Tibial nerve (tissue), 4 donors: ENCODE results near the gene C17orf58. TPM values are rescaled to one million over a fixed set of nuclear protein-coding genes. Genes with fewer than 3 reads are reported as not detected.
A peak's percentile ranks its signal among the peaks of the same experiment; 100 is the strongest.

ENCODE experiments used
- DNase-seq, 2 donors: peaks; one replicate each; pipeline ENCODE4 v3.0.0-alpha.2; 2019; ENCODE audit warnings: low spot score in 2 of 2
- H3K27ac ChIP-seq, 4 donors: fragments of 200-600 bp; sonication (generic) in 3 of 4; one replicate each; pipeline ENCODE4 v1.5.1; 2017 to 2019; ENCODE audit warnings: mild to moderate bottlenecking in 1 of 4
- H3K27me3 ChIP-seq, 2 donors: fragments of 200-600 bp; sonication (generic) in 1 of 2; one replicate each; pipeline versions ENCODE4 v1.5.1 to v1.6.0; 2017 to 2019
- H3K36me3 ChIP-seq, 3 donors: fragments of 200-600 bp; sonication (generic); one replicate each; pipeline ENCODE4 v1.5.1; 2018 to 2019
- H3K4me1 ChIP-seq, 4 donors: fragments of 200-600 bp; sonication (generic) in 3 of 4; one replicate each; pipeline ENCODE4 v1.5.1; 2017 to 2019
- H3K4me3 ChIP-seq, 4 donors: fragments of 200-600 bp; sonication (generic) in 3 of 4; one replicate each; pipeline ENCODE4 v1.5.1; 2017 to 2019; ENCODE audit warnings: mild to moderate bottlenecking in 1 of 4, moderate library complexity in 1 of 4
- H3K9me3 ChIP-seq, 4 donors: fragments of 200-600 bp; sonication (generic) in 3 of 4; one replicate each; pipeline ENCODE4 v1.5.1; 2017 to 2019
- CTCF ChIP-seq, 5 experiments: fragments of 200-600 bp in 3 of 5; fragments of 450-650 bp in 2 of 5; sonication (generic) in 3 of 5; IDR thresholded peaks; one replicate each; pipeline ENCODE4 v1.5.1; 2016 to 2019; ENCODE audit warnings: antibody characterized with exemption in 5 of 5, mild to moderate bottlenecking in 3 of 5, moderate library complexity in 2 of 5
- EP300 ChIP-seq, 2 donors: sonication (generic); formaldehyde crosslinking; IDR thresholded peaks; one replicate each; pipeline ENCODE4 v1.6.1; 2017; ENCODE audit warnings: antibody characterized with exemption in 2 of 2, mild to moderate bottlenecking in 1 of 2
- POLR2A ChIP-seq, 2 donors: fragments of 450-650 bp; IDR thresholded peaks; one replicate each; pipeline ENCODE4 v1.6.1; 2017; ENCODE audit warnings: antibody characterized with exemption in 2 of 2, mild to moderate bottlenecking in 2 of 2, moderate library complexity in 2 of 2
- WGBS, 2 donors: methylation state at CpG; one replicate each; pipeline ENCODE4 v1.1.5; 2018; 5-methylcytosine and 5-hydroxymethylcytosine counted together
- small RNA-seq: library from RNA; depleted of rRNA; stranded (forward); fragments of <200 nt; gene quantifications from one replicate; pipeline ENCODE3, GENCODE V24; 2016
- total RNA-seq, 4 donors: library from RNA; depleted of rRNA; stranded (reverse); fragments of >200 nt; gene quantifications; one replicate each; pipeline ENCODE4 v1.1.0, GENCODE V29; 2016

Gene C17orf58
- total RNA-seq, 4 donors from 2014 or later = 2.3 to 10.7 (median 3.9) TPM

DNA sequence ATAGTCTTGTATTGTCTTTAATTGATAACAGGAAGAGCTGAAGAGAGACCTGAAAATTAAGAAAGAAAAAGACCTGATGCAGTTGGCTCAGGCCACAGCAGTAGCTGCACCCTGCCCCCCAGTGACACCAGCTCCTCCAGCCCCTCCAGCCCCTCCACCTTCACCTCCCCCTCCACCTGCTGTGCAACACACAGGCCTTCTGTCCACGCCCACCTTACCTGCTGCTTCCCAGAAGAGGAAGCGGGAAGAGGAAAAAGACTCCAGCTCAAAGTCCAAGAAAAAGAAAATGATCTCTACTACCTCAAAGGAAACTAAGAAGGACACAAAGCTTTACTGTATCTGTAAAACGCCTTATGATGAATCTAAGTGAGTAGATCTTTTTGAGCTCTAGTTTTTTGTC, 36.8 kb downstream of the C17orf58 start:
- Histone ChIP-seq H3K27me3 (no peaks in the 10 kb centered on the region), H3K36me3 (peaks cover 0 to 68% (median 4%) of the 10 kb centered on the region in 3 donors), H3K4me1 (no peaks in the 10 kb centered on the region), H3K4me3 (no peak overlapping the region), H3K27ac (no peak overlapping the region), H3K9me3 (no peaks in the 10 kb centered on the region)
- no peak for DNase-seq
- TF ChIP-seq POLR2A (IDR thresholded peaks at IDR 0.05) = no peak
- 82 to 83% methylated on average over 3 of the region's 3 CpGs for WGBS, 2 donors

GRCh38 chr17:67950945-67951344, 45.3 kb downstream of the C17orf58 start:
- peaks cover 0 to 99% (median 20%) of the 10 kb centered on the region in 3 donors for H3K36me3 ChIP-seq
- no peaks in the 10 kb centered on the region for H3K27me3 ChIP-seq
- 95% methylated on average over 2 of the region's 2 CpGs for WGBS, 2 donors
- H3K27ac ChIP-seq = no peak overlapping the region
- H3K4me3 ChIP-seq = no peak overlapping the region
- TF ChIP-seq POLR2A (IDR thresholded peaks at IDR 0.05) = no peak
- TF ChIP-seq CTCF (IDR thresholded peaks at IDR 0.05) = no peak
- TF ChIP-seq EP300 (IDR thresholded peaks at IDR 0.05) = no peak
- no peak for DNase-seq
- no peaks in the 10 kb centered on the region for H3K9me3 ChIP-seq
- H3K4me1 ChIP-seq = no peaks in the 10 kb centered on the region

GRCh38 chr17:67947325-67947813, 48.9 kb downstream of the C17orf58 start:
- TF ChIP-seq POLR2A (IDR thresholded peaks at IDR 0.05) (no peak), CTCF (IDR thresholded peaks at IDR 0.05) (no peak), EP300 (IDR thresholded peaks at IDR 0.05) (no peak)
- no peak for DNase-seq
- Histone ChIP-seq H3K27me3 (no peaks in the 10 kb centered on the region), H3K27ac (no peak overlapping the region), H3K9me3 (no peaks in the 10 kb centered on the region), H3K36me3 (peaks cover 12 to 100% (median 28%) of the 10 kb centered on the region in 3 donors), H3K4me1 (no peaks in the 10 kb centered on the region), H3K4me3 (no peak overlapping the region)
- 94% methylated on average over 5 of the region's 5 CpGs for WGBS, 2 donors

DNA sequence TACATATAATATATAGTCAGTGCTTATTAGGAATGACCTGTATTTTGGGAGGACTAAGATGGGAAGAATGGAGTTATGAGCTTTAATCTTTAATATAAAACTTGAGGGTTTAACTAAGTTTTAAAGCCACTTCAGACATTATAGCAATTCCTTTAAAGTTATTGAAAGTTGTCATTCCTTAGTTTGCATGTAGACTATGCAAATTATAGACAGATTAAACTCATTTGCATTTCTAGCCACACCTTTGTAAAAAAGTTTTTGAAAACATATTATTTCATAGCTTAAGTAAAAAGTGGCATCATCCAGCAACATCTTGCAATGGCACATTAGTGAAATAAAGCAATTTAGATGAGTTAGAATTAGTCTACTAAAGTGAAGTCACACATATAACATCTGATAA, 49.8 kb downstream of the C17orf58 start:
- H3K36me3 ChIP-seq = peaks cover 12 to 100% (median 28%) of the 10 kb centered on the region in 3 donors
- H3K27me3 ChIP-seq = no peaks in the 10 kb centered on the region
- H3K27ac ChIP-seq = no peak overlapping the region
- no peak for TF ChIP-seq POLR2A (IDR thresholded peaks at IDR 0.05)
- no peak for DNase-seq
- H3K4me3 ChIP-seq = no peak overlapping the region
- H3K9me3 ChIP-seq = no peaks in the 10 kb centered on the region
- no peaks in the 10 kb centered on the region for H3K4me1 ChIP-seq

GRCh38 chr17:67944035-67944434, 52.2 kb downstream of the C17orf58 start:
- Histone ChIP-seq H3K36me3 (peaks cover 12 to 98% (median 41%) of the 10 kb centered on the region in 3 donors), H3K9me3 (no peaks in the 10 kb centered on the region), H3K27me3 (no peaks in the 10 kb centered on the region), H3K4me1 (no peaks in the 10 kb centered on the region), H3K27ac (no peak overlapping the region), H3K4me3 (no peak overlapping the region)
- WGBS, 2 donors = 95 to 96% methylated on average over 5 of the region's 5 CpGs
- no peak for DNase-seq
- no peak for TF ChIP-seq POLR2A (IDR thresholded peaks at IDR 0.05)
- TF ChIP-seq EP300 (IDR thresholded peaks at IDR 0.05) = no peak
- no peak for TF ChIP-seq CTCF (IDR thresholded peaks at IDR 0.05)

DNA sequence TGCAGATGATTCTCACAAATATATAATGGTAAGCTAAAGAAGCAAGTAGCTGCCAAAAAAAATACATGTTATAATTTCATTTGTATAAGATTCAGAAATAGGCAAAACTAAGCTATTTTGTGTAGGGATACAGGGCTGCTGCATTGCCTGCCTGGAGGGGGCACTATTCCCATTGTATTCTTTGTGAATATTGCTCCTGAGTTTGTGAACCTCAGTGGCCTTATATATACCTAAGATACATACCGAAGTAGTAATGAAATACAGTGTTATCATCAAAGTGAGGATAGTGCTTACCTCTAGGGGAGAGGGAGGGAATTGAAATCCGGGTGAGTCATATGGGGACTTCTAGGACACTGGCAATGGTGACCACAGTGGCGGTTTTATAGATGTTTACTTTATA, 53.5 kb downstream of the C17orf58 start:
- Histone ChIP-seq H3K36me3 (peaks cover 12 to 93% (median 31%) of the 10 kb centered on the region in 3 donors), H3K9me3 (no peaks in the 10 kb centered on the region), H3K27me3 (no peaks in the 10 kb centered on the region), H3K4me1 (no peaks in the 10 kb centered on the region), H3K4me3 (no peak overlapping the region), H3K27ac (no peak overlapping the region)
- TF ChIP-seq CTCF (IDR thresholded peaks at IDR 0.05) (peak in 2 of 5 experiments; percentile 14 to 38), EP300 (IDR thresholded peaks at IDR 0.05) (no peak)
- 87 to 94% methylated on average over 3 of the region's 3 CpGs for WGBS, 2 donors
- DNase-seq = no peak

Small RNAs within 50 kb of the gene (small RNA-seq; reads per million reads assigned to genes)
- gene RN7SL622P = not detected

Other genes with a start within 250 kb of the C17orf58 start
- gene BPTF, start 171.0 kb downstream of the C17orf58 start, total RNA-seq = 100 to 1,000 TPM in 3 of 4 donors, 10 to 100 TPM in 1; 72.8 to 124 (median 113) TPM
- 10 to 100 TPM; 10.4 to 18.3 (median 16.4) TPM for gene KPNA2, start 39.3 kb upstream of the C17orf58 start, total RNA-seq